GM08714 (cell line): ENCODE results near the gene ZNF76.
"Not testable (repeated sequence)": the region's sequence is repeated elsewhere in the genome, so short reads cannot be mapped to it uniquely, and the experiment has no call there.

Source experiments
- H3K4me3 ChIP-seq: fragments of 200-500 bp; sonication (Bioruptor generic); 2 replicates; pipeline ENCODE4 v1.5.1; 2014; ENCODE audit warnings: mild to moderate bottlenecking, low read length, inconsistent platforms
- ZNF274 ChIP-seq: IDR thresholded peaks from 2 replicates; pipeline ENCODE4 v1.6.1; 2012; ENCODE audit warnings: mild to moderate bottlenecking, low read depth, low read length

ZNF76 gene

GRCh38 chr6:35295521-35296315 lies 36.2 kb downstream of the ZNF76 start:
- H3K4me3 ChIP-seq = no peak overlapping the region
- TF ChIP-seq ZNF274 = no peak

GRCh38 chr6:35296931-35297600 lies 37.5 kb downstream of the ZNF76 start:
- TF ChIP-seq ZNF274 = no peak
- no peak overlapping the region for H3K4me3 ChIP-seq

GRCh38 chr6:35297601-35298481 lies 38.3 kb downstream of the ZNF76 start, which contains the start of gene DEF6:
Gene DEF6, plus strand, starts transcription at chr6:35297818. Its CDS starts 39 bp downstream, at chr6:35297857.
- no peak for TF ChIP-seq ZNF274
- H3K4me3 ChIP-seq = peak within 1 kb of the TSS; percentile 79; the same call in 1 of the 2 replicates

- TF ChIP-seq ZNF274 = no peak
- H3K4me3 ChIP-seq = peak overlapping the region; percentile 79; the same call in 1 of the 2 replicates
These were observed 39.1 kb downstream of the ZNF76 start for GRCh38 chr6:35298625-35299140.

- TF ChIP-seq ZNF274 = no peak
- H3K4me3 ChIP-seq = peak overlapping the region; percentile 79; the same call in 1 of the 2 replicates
These were observed 40.1 kb downstream of the ZNF76 start for GRCh38 chr6:35299674-35300073.

- TF ChIP-seq ZNF274 = no peak
- H3K4me3 ChIP-seq = no peak overlapping the region
These were observed 41.3 kb downstream of the ZNF76 start for GRCh38 chr6:35300848-35301247.

GRCh38 chr6:35302604-35303241 lies 43.2 kb downstream of the ZNF76 start:
- TF ChIP-seq ZNF274 = no peak
- H3K4me3 ChIP-seq = peak overlapping the region; percentile 55; the same call in 1 of the 2 replicates

GRCh38 chr6:35304299-35304698 lies 44.8 kb downstream of the ZNF76 start:
- H3K4me3 ChIP-seq = no peak overlapping the region
- no peak for TF ChIP-seq ZNF274

- H3K4me3 ChIP-seq = no peak overlapping the region
- TF ChIP-seq ZNF274 = no peak
These were observed 45.6 kb downstream of the ZNF76 start for GRCh38 chr6:35305117-35305516.

- H3K4me3 ChIP-seq = not testable (repeated sequence)
These were observed 47.6 kb downstream of the ZNF76 start for GRCh38 chr6:35307138-35307537.

- not testable (repeated sequence) for H3K4me3 ChIP-seq
These were observed 49.0 kb downstream of the ZNF76 start for GRCh38 chr6:35308543-35308942.

GRCh38 chr6:35309611-35310264 lies 50.2 kb downstream of the ZNF76 start:
- no peak overlapping the region for H3K4me3 ChIP-seq
- no peak for TF ChIP-seq ZNF274

GRCh38 chr6:35310265-35310831 lies 50.8 kb downstream of the ZNF76 start:
- TF ChIP-seq ZNF274 = no peak
- no peak overlapping the region for H3K4me3 ChIP-seq
